ENCODE results near the gene APOL2.
"Not testable (repeated sequence)": the region's sequence is repeated elsewhere in the genome, so short reads cannot be mapped to it uniquely, and the experiment has no call there.

Gene APOL2

DNA sequence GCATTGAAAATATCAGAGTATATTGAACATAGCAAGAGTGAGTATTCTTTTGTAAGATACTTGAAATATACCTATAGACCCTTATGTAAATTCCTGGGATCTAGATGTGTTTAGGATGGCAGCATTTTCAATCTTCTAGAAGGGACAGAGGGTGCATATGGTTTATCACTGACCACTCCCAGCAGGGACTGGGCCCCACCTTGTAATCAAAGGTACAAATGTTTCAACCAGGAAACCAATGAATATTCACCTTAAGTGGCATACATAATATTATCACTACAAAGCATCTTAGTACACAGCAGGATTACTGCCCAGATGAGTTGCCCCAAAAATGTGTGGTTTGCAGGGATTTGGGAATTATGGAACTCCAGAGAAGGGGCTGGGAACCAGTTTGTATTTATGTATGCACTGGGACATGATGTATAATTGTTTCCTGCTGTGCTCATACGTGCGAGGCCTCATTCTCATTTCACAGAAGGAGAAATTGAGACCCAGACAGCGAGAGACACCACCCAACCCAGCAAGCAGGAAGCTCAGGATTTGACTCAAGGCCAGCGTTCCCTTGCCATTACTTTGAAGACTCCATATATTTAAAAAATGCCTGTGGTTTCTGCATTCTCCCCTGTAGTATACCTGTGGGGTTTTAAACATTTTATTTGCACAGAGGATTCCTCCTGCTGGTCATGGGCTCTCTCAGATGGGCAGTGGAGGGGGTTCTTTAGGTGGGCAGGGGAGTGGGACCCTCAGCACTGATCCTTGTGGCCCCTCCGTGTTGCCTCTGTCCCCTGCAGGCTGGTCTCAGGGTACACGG lies 42.9 kb downstream of the APOL2 start:
- no peak for DNase-seq

GRCh38 chr22:36194971-36195370 lies 44.4 kb downstream of the APOL2 start:
- peak; percentile 49 for DNase-seq

DNA sequence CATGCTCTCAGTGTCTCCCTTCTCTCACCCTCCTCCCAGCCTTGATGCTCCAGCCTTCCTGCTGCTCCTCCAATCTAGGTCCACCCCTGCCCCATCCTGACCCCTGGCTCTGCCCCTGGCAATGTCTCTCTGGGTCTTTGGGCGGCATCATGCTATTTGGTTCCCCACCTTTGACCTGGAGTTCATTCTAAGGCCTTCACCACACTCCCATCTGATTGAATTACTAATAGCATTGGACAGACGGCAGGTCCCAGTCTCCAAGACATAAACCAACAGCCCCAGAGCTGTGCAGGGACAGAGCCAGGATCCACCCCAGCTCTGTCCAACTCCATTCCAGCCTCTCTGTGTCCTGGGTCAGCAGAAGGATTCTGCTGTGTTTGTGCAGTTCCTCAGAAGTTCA lies 44.9 kb downstream of the APOL2 start:
- no peak for DNase-seq

- DNase-seq: no peak
These were observed 45.8 kb downstream of the APOL2 start for GRCh38 chr22:36193577-36193976.

GRCh38 chr22:36193171-36193570 lies 46.2 kb downstream of the APOL2 start:
- DNase-seq: no peak

DNA sequence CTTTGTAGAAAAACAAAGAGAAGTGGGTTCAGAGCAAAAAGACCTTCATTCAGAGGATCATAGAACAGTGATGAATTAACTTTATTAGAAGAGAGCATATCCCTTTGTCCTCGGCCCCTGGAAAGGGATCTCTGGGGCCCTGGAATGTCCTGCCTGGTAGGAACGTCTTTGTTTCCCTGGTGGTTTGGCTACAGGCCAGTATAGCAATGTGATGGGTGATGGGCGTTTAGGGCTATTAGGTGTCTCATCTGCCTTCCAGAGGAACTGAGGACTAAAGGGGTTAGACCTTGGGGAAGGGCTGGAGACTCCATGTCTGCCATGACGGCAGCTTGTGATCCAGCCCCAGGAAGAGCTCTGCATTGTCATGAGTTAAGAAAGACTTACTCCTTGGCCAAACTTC lies 46.8 kb downstream of the APOL2 start:
- DNase-seq: no peak

GRCh38 chr22:36191106-36191836 lies 48.1 kb downstream of the APOL2 start:
- no peak for DNase-seq

DNA sequence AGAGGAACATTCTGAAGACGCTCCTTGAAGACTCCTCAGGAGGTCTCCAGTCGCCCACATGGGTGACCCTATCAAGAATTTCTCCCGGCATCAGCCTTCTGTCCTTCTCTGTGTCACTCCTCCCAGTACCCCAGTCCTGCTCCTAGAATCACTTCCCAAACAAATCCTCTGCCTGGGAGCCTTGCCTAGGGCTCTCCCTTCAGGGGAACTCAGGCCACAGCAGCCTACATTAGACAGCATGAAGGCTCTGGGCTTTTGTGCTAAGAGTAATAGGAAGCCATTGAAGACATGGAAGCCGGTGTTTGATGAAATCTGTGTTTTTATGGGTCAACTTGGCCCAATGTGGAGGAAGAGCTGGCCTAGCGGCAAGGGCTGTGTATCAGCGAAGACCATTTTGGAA lies 51.5 kb downstream of the APOL2 start:
- not testable (repeated sequence) for DNase-seq

DNA sequence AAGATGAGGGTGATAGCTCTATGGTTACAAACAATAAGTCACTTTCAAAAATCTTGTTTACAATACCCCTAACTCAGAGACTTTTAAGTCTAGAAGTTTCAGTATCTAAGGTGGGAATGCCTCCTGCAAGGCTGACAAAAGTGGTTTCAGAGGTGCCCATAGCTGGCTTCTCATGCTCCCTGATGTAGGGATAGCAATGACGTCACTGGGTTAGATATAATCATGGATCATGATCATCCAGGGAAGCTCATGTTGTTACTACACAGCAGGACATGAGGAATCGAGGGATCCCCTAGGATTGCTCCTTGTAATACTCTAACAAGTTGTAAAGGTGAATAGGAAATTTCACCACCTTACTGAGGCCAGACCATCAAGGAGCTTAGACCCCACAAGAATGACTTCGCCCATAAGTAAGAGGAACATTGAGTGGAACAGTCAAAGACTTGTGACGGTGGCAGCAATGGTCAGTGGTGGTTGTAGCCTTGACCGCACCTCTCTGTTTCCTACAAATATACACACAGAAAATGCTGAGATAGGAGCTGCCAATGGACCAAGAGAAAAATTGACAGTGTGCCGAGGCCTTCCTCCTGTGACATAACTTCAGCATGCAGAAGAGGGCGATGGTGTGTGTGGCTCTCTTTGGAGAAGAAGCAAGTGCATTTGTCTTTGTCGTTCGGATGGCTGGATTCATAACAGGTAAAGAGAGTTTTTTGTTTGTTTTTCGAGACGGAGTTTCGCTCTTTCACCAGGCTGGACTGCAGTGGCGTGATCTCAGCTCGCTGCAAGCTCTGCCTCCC lies 53.3 kb downstream of the APOL2 start:
- no peak for DNase-seq

DNA sequence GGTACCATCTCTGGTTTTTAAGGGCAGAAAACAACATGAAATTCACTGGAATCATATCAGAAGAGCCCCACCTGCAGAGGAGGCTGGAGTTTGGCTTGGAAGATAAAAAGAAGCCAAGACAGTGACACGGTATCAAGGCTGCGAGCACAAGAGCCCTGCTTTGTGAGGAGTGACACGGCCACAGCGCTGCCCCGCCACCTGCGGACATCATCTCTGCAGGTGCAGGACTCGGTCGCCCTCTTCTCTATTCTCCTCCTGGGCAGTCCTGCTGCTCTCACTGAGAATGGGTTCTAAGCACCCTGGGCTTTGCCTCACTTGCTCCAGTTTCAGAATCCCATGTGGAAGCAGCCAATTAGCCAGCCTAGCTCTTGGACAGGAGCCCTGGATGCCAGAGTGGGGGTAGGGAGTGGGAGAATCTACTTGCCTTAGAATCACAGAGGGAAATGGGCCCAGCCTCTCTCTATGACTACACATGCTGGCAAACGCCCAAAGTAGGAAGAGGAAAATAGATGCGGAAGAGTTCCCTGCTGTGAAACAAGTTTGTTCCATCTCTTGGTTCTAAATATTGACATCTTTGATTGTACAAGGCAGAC lies 54.8 kb downstream of the APOL2 start:
- DNase-seq: no peak

DNA sequence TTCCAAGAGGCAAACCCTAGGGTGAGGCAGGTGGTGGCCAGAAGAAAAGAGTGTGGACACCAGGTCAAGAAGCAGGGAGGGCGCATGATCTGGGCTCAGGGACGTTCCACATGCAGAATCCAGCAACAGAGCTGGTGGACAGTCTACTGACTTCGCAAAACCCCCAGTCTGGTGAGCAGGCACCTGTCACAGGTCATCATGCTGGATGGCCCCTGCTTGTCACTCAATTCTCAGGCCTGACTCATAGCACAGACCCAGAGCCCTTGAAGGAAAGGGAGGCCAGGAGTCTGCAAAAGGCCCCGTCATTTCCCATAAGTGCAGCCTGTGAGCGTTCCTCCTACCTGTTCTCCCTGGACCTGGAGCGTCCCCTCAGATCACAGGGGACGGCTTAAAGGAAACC lies 55.9 kb downstream of the APOL2 start:
- no peak for DNase-seq

- no peak for DNase-seq
These were observed 56.5 kb downstream of the APOL2 start for GRCh38 chr22:36182857-36183256.

DNA sequence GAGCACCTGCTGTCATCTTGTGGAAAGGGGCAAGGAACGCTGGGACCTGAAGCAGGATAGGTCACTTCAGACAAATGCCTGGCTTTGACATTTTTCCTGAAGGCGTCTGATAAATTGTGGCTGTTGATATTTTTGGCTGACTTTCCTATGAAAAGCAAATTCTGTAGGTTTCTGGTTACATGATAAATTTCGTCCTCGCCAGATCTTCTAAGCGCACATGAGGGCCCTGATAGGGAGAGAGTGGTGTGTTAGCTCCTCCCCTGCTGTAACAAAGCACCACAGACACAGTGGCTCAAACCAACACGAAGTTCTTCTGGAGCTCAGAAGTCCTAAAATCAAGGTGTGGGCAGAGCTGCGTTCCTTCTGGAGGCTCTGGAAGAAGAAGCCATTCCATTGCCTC lies 57.3 kb downstream of the APOL2 start:
- no peak for DNase-seq

DNA sequence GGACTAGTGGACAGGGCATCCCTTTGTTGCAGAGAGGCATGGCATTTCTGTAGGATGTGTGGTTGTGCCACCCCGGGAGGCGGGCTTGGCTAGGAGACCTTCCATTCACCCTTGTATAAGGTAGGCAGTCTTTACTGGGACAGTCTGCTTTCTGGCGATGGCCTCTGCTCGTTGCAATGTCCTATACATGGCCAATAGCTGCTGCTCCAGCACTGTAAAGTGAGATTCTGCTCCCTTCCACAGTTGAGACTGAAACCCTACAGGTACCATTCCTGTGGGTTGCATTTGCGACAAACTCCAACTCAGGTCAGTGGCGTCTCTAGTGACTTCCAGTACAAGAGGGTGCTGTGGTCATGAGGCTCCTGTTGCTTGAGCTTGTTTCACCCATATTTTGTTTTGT lies 58.4 kb downstream of the APOL2 start:
- DNase-seq: no peak

GRCh38 chr22:36180038-36180880 lies 59.1 kb downstream of the APOL2 start:
- peak; percentile 80 for DNase-seq

- no peak for DNase-seq
These were observed 62.2 kb downstream of the APOL2 start for GRCh38 chr22:36177160-36177559.
